NCI-H510A treated with DMSO at 0.1 percent for 48 hours (cell line): Measurements from ENCODE around the gene LZTS2.
"Not testable (repeated sequence)": the region's sequence is repeated elsewhere in the genome, so short reads cannot be mapped to it uniquely, and the experiment has no call there.

Experiments
- DNase-seq: peaks from one replicate; lab custom pipeline; 2025; lab: John Stamatoyannopoulos, UW

The LZTS2 gene

GRCh38 chr10:101032637-101033224 is 33.1 kb downstream of the LZTS2 start:
- peak; percentile 31 for DNase-seq

GRCh38 chr10:101033276-101033675 is 33.7 kb downstream of the LZTS2 start:
- DNase-seq, result no peak

- DNase-seq, result not testable (repeated sequence)
Measured at GRCh38 chr10:101034404-101034803, 34.8 kb downstream of the LZTS2 start.

- no peak for DNase-seq
Measured at GRCh38 chr10:101035314-101035713, 35.7 kb downstream of the LZTS2 start.

- DNase-seq, result no peak
Measured at GRCh38 chr10:101035916-101036702, 36.5 kb downstream of the LZTS2 start.

GRCh38 chr10:101036726-101037125 is 37.1 kb downstream of the LZTS2 start:
- DNase-seq, result no peak

- no peak for DNase-seq
Measured at GRCh38 chr10:101038484-101038883, 38.9 kb downstream of the LZTS2 start.

GRCh38 chr10:101040061-101040460 is 40.5 kb downstream of the LZTS2 start:
- DNase-seq, result no peak

GRCh38 chr10:101040851-101041250 is 41.2 kb downstream of the LZTS2 start:
- DNase-seq, result no peak

GRCh38 chr10:101041252-101041761 is 41.7 kb downstream of the LZTS2 start:
- peak; percentile 58 for DNase-seq

GRCh38 chr10:101042118-101042517 is 42.5 kb downstream of the LZTS2 start:
- DNase-seq, result no peak

GRCh38 chr10:101042667-101043362 is 43.2 kb downstream of the LZTS2 start:
- peak; percentile 98 for DNase-seq

GRCh38 chr10:101043363-101043707 is 43.7 kb downstream of the LZTS2 start:
- peak; percentile 56 for DNase-seq

GRCh38 chr10:101044117-101044516 is 44.5 kb downstream of the LZTS2 start:
- no peak for DNase-seq

GRCh38 chr10:101046332-101047238 is 47.0 kb downstream of the LZTS2 start:
- DNase-seq, result peak; percentile 36

GRCh38 chr10:101047268-101047667 is 47.7 kb downstream of the LZTS2 start:
- no peak for DNase-seq

- DNase-seq, result peak; percentile 96
Measured at GRCh38 chr10:101047961-101048892, 48.6 kb downstream of the LZTS2 start.

GRCh38 chr10:101050208-101051069 is 50.8 kb downstream of the LZTS2 start:
- DNase-seq, result no peak

GRCh38 chr10:101052285-101052684 is 52.7 kb downstream of the LZTS2 start:
- DNase-seq, result no peak

GRCh38 chr10:101053516-101053915 is 53.9 kb downstream of the LZTS2 start:
- no peak for DNase-seq
